HG03060 (cell line): ENCODE results near the gene CDH12.
"Not testable (repeated sequence)": the region's sequence is repeated elsewhere in the genome, so short reads cannot be mapped to it uniquely, and the experiment has no call there.

Source experiments
- ATAC-seq: cut with Tn5 transposase; IDR thresholded peaks from one replicate; pipeline ENCODE4 v1.9.1; 2021; ENCODE audit warnings: low read depth, moderate number of reproducible peaks; ENCODE audit not compliant: unreplicated experiment

The CDH12 gene

DNA sequence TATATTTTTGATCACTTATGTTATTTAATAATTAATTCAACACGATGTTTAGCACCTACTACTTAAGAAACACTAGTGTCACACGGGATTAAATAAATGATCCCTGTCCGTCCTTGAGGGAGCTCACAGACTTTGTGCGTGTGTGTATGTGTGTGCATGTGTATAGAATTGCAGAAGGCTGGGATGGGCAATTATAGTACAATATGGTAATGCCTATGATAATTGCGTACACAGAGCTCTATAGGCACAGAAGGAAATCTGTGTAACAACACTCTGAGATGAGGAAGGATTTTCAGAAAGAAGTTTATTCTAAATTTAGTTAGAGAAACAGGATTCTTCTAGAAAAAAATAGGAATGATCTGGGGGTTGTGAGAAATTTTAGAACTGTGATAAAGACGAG is 76.9 kb downstream of the CDH12 start:
- no peak for ATAC-seq

GRCh38 chr5:22774214-22774613 is 78.9 kb downstream of the CDH12 start:
- not testable (repeated sequence) for ATAC-seq

DNA sequence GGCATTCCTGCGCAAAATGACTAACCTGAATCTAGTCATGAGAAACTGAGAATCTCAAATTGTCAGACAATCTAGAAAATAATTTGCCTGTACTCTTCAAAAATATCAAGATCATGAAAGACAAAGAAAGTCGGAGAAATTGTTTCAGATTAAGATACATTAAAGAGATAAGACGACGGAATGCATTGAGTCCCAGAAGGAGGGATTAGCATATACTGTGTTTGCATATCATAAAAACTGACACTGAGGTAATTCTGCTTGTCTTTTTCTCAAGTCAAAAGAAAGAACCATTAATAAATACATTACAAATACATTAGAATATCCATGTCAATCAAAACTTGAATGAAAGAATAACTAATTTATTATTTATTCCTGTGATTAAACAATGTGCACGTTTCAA is 88.4 kb downstream of the CDH12 start:
- no peak for ATAC-seq

DNA sequence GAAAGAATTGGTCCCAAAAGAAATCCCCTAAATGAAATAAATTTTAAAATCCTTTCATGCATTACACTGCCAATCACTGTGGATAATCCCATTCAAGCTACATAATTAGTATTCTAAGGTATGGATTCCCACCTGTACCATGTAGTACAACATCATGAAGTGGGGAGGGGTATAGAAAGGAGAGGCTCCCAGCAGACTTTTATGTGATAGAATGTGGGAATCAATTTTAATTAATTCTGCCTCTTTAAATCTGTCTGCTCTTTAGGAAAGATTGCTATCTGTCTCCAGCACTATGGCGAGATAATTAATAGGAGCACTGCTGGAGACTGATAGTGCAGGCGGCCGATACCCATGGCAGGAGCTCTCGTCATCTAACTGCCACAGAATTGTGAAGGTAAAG is 95.4 kb downstream of the CDH12 start:
- no peak for ATAC-seq

GRCh38 chr5:22754155-22754554 is 99.0 kb downstream of the CDH12 start:
- no peak for ATAC-seq

DNA sequence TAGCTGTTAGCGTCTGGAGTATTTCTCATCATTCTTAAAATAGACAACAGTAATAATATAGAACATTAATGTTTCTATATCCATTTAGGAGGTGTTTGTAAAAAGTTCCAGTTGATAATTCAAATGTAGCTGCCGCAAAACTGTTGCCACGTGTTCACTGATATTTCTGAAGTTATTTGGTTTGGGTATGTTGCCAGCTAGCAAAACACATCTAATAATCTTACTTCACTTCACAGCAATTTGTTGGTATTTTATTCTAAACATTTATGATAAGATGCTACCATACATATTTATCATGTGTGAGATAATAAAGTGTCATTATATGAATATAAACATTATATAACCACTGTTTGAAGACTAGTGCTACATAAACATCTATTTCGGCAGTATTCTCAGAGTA is 101.6 kb downstream of the CDH12 start:
- no peak for ATAC-seq

DNA sequence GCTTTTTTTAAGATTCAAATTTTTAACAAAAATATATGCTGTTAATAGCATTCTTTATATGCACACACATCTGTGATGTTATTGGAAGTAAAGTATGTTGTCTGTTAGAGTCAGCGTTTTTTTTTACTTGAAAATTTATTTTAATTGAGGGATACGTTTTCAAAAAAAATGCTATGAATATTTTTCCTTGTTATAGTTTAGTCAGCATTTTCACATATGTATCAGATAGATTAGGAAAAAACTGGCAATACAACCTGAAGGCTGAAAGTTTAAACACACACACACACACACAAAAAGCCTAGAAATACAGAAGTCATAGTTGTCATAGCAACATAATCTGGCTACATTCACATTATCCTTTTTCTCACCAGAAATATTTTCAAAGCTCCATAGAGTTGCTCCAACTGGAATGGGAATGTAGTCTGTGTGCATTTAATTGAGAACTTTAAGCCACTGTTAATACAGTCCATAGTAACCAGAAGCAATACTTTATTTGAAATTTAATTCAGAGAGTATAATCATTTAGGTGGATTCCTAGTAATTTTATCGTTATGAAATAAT is 116.6 kb downstream of the CDH12 start:
- ATAC-seq = no peak

GRCh38 chr5:22734907-22735306 is 118.2 kb downstream of the CDH12 start:
- no peak for ATAC-seq

DNA sequence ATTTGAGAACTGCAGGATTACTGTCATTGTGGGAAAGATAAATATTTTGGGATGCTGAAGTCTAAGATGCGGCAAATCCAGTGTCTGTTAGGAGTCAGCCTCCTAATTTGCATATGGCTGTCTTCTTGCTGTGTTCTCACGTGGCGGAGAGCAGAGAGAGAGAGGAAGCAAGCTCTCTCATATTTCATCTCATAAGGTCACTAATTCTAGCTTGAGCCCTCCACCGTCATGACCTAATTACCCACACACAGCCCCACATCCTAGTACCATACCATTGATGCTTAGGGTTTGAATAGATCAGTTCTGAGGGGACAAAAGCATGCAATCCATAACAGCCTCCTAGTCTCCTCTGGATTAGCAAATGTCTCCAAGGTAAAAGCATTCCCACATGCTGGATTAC is 124.5 kb downstream of the CDH12 start:
- ATAC-seq = no peak

DNA sequence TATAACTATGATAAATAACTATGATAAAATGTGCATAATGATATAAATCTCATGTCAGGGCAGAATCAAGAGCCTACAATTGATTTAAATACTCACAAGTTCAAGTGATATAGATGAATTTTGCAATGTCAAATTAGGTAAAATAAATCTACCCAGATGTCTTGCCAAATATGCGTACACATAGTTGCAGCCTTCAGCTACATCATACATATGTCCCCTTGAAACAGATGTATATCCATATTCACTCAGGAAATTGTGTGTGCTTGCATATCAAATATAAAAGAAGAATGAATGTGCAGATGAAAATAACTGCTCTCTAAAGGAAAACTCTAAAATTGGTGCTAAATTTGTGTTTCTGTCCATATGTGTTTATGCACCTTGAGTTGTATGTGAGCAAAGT is 130.7 kb downstream of the CDH12 start:
- ATAC-seq = no peak

- ATAC-seq = no peak
Measured at GRCh38 chr5:22722056-22722455, 131.1 kb downstream of the CDH12 start.

DNA sequence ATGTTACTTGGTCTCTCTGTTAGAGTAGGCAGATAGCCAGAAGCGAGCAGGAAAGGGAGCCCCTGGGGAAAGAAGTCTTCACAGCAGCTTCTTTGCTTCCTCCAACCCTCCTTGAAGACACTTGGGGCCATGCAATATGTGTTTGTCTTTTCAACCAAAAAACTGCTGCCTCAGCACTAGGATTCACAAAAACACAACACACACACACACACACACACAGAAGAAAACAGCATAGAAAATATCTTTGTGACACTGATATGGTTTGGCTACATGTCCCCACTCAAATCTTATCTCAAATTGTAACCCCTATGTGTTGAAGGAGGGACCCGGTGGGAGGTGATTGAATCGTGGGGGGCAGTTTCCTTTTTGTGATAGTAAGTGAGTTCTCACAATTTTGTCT is 133.3 kb downstream of the CDH12 start:
- ATAC-seq = no peak

GRCh38 chr5:22710660-22711059 is 142.5 kb downstream of the CDH12 start:
- no peak for ATAC-seq

- no peak for ATAC-seq
Measured at GRCh38 chr5:22709743-22710142, 143.4 kb downstream of the CDH12 start.

DNA sequence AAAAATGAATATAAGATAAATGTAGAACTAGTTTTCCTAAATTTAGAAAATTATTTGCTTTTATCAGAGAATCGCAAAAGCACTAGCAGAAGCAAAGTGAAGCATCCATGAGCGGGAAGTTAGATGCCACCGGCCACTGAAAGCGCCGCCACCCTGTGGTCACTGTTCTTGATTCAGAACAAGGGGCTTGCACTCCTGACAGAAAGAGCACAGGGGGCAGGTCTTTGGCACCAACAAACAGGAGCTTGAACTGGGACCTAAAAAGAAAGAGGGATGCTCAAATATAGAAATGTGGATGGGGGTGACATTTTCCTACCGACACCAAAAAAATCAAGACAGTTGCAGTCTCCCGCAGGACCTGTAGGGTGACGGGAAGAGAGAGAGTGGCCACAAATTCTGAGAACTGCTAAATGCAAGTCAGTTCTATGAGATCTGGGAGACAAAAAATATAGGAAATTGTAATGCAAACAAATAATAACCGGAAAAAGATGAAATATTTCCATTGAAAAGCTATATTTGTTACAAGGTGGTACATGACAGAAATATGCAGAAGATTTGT is 144.3 kb downstream of the CDH12 start:
- ATAC-seq = no peak

GRCh38 chr5:22706901-22707300 is 146.2 kb downstream of the CDH12 start:
- no peak for ATAC-seq

DNA sequence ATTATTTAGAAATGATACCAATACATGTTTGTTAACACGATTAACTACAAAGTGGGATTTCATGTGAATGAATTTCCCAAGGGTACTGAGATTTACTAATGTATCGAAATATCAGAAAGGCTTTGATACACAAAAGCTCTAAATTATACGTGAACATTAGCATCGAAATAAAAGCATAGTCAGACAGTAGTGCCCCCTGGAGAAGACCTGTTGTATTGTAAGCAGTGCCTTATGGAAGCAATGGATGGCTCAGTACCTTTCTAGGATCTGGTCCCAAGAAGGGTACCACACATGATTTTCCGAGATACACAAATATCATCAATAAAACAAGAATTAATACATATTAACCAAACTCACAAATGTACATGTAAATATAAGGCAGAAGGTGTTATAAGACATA is 153.8 kb downstream of the CDH12 start:
- ATAC-seq = no peak

DNA sequence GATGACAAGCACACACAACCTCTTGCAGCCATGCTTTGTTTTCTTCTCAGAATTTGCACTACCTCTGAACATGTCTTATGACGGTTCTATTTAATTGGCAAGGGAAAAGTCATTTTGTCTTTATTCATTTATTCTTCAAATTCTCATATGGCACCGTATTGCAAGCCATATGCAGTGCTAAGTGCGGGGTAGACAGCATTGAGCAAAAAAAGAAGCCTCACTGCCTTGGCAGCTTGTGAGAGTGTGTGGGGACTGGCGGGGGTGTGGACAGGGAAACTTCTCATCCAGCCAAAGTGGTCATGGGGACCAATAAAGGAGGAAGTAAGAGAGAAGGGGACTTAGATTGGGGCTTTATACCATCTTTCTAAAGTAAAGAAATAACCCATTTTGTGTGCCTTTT is 160.0 kb downstream of the CDH12 start:
- ATAC-seq = no peak

GRCh38 chr5:22683050-22683449 is 170.1 kb downstream of the CDH12 start:
- ATAC-seq = no peak

DNA sequence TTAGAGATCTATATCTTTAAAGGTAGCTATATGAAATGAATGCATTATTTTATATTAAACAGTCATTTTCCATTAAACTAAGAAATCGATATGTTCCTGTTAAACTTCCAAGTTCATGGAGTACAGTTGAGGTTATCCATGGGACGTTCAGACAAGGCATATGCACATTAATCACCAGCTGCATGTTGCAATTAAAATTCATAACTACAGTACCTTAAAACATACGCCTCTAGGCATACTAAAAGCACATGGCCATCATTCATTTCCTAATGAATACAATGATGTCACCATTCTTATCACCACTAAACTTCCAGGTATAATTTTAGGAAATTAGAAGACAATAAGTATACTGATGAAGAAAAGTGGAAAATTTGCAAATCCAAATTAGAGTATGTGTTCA is 174.3 kb downstream of the CDH12 start:
- ATAC-seq = no peak

DNA sequence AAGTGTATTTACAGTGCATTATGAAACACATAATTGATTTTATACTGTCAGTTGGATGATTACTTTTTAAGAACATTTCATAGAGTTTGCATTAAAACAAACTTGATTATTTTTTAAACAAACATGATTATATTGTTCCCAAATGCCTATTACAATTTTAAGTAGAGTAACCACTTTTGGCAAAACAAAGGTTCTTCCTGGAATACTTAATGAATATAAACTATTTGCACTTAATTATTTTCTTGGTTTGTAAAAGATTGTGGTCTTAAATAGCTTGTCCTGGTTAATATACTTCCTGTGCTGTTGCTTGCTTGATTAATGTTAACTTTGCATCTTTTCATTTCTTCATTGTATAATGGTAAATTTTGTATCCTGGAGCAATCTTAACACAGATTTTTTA is 180.0 kb downstream of the CDH12 start:
- no peak for ATAC-seq

- no peak for ATAC-seq
Measured at GRCh38 chr5:22669345-22669744, 183.8 kb downstream of the CDH12 start.

GRCh38 chr5:22665801-22666200 is 187.3 kb downstream of the CDH12 start:
- ATAC-seq = no peak
